ENCODE measurements around the gene KIAA0753. TPM values are rescaled to one million over a fixed set of nuclear protein-coding genes. Genes with fewer than 3 reads are reported as not detected.

Gene KIAA0753
- total RNA-seq, 1 experiment from 2014 or later, result 6.9 TPM

- intact Hi-C loops (cut with micrococcal nuclease), result no loop called here
- ATAC-seq (no peak), DNase-seq (no peak)
- H3F3A ChIP-seq (ENCODE audit: low read length, unreplicated experiment), result no peaks in the 10 kb centered on the region
- no peaks in the 10 kb centered on the region for H3K9me3 ChIP-seq (ENCODE audit: low read length)
- no peaks in the 10 kb centered on the region for H4K20me1 ChIP-seq (ENCODE audit: low read length)
- H3K4me2 ChIP-seq (ENCODE audit: low read length), result no peak overlapping the region
- no peak overlapping the region for H3K9ac ChIP-seq (ENCODE audit: low read length)
- TF ChIP-seq EZH2phosphoT487 (IDR thresholded peaks at IDR 0.05; ENCODE audit: borderline replicate concordance, low read length), result no peak
- no peak for TF ChIP-seq EZH2 (IDR thresholded peaks at IDR 0.05; ENCODE audit: low read length, unreplicated experiment)
- no peak for TF ChIP-seq CTCF (conservative IDR thresholded peaks at IDR 0.05; ENCODE audit: low read depth, low read length)
- H3K79me2 ChIP-seq (ENCODE audit: low read length), result no peaks in the 10 kb centered on the region
- H3K36me3 ChIP-seq (ENCODE audit: low read depth, low read length), result peaks cover 13% of the 10 kb centered on the region; the same call in 1 of the 2 replicates
- ChIA-PET POLR2A (ENCODE audit: unreplicated experiment) (no interaction called here), CTCF (no interaction called here)
- no TSS peak for BruUV-seq (replicated peaks)
- H2AFZ ChIP-seq (ENCODE audit: low read length), result no peak overlapping the region
- H3K27me3 ChIP-seq (ENCODE audit: low read length), result no peaks in the 10 kb centered on the region
- H3K4me1 ChIP-seq (ENCODE audit: insufficient read depth, low read length), result peaks cover 20% of the 10 kb centered on the region
- no peak overlapping the region for H3K27ac ChIP-seq (ENCODE audit: low read length)
- H3K4me3 ChIP-seq (ENCODE audit: low read length), result no peak overlapping the region
- H3K9me2 ChIP-seq (replicated peaks; ENCODE audit: low read length), result no peaks in the 10 kb centered on the region
Observed at GRCh38 chr17:6588165-6588564, 52.3 kb downstream of the KIAA0753 start.

- no TSS peak for BruUV-seq (replicated peaks)
- ChIA-PET POLR2A (ENCODE audit: unreplicated experiment) (no interaction called here), CTCF (no interaction called here)
- Histone ChIP-seq H3K27ac (ENCODE audit: low read length) (no peak overlapping the region), H3K9ac (ENCODE audit: low read length) (no peak overlapping the region), H3F3A (ENCODE audit: low read length, unreplicated experiment) (no peaks in the 10 kb centered on the region), H3K4me2 (ENCODE audit: low read length) (no peak overlapping the region), H3K79me2 (ENCODE audit: low read length) (no peaks in the 10 kb centered on the region), H3K9me2 (replicated peaks; ENCODE audit: low read length) (no peaks in the 10 kb centered on the region), H3K4me1 (ENCODE audit: insufficient read depth, low read length) (peaks cover 15% of the 10 kb centered on the region), H4K20me1 (ENCODE audit: low read length) (no peaks in the 10 kb centered on the region), H3K4me3 (ENCODE audit: low read length) (no peak overlapping the region), H3K27me3 (ENCODE audit: low read length) (no peaks in the 10 kb centered on the region), H3K36me3 (ENCODE audit: low read depth, low read length) (peaks cover 16% of the 10 kb centered on the region; the same call in 1 of the 2 replicates), H3K9me3 (ENCODE audit: low read length) (no peaks in the 10 kb centered on the region), H2AFZ (ENCODE audit: low read length) (no peak overlapping the region)
- TF ChIP-seq EZH2 (IDR thresholded peaks at IDR 0.05; ENCODE audit: low read length, unreplicated experiment) (no peak), EZH2phosphoT487 (IDR thresholded peaks at IDR 0.05; ENCODE audit: borderline replicate concordance, low read length) (no peak), CTCF (conservative IDR thresholded peaks at IDR 0.05; ENCODE audit: low read depth, low read length) (no peak)
- ATAC-seq (no peak), DNase-seq (no peak)
- intact Hi-C loops (cut with micrococcal nuclease), result no loop called here
Observed at GRCh38 chr17:6587310-6587709, 53.2 kb downstream of the KIAA0753 start.

GRCh38 chr17:6583411-6583810 lies 57.1 kb downstream of the KIAA0753 start:
- no peak overlapping the region for H2AFZ ChIP-seq (ENCODE audit: low read length)
- H4K20me1 ChIP-seq (ENCODE audit: low read length), result no peaks in the 10 kb centered on the region

More at GRCh38 chr17:6583411-6583810, 57.1 kb downstream of the KIAA0753 start:
- Histone ChIP-seq H3K9me2 (replicated peaks; ENCODE audit: low read length) (no peaks in the 10 kb centered on the region), H3K9me3 (ENCODE audit: low read length) (no peaks in the 10 kb centered on the region), H3K4me1 (ENCODE audit: insufficient read depth, low read length) (no peaks in the 10 kb centered on the region), H3F3A (ENCODE audit: low read length, unreplicated experiment) (no peaks in the 10 kb centered on the region), H3K27ac (ENCODE audit: low read length) (no peak overlapping the region), H3K27me3 (ENCODE audit: low read length) (no peaks in the 10 kb centered on the region), H3K4me3 (ENCODE audit: low read length) (no peak overlapping the region), H3K4me2 (ENCODE audit: low read length) (no peak overlapping the region), H3K36me3 (ENCODE audit: low read depth, low read length) (peaks cover 13% of the 10 kb centered on the region; the same call in 1 of the 2 replicates), H3K79me2 (ENCODE audit: low read length) (no peaks in the 10 kb centered on the region), H3K9ac (ENCODE audit: low read length) (no peak overlapping the region)
- intact Hi-C loops (cut with micrococcal nuclease), result no loop called here
- no peak for DNase-seq
- no TSS peak for BruUV-seq (replicated peaks)
- no peak for ATAC-seq
- ChIA-PET CTCF (no interaction called here), POLR2A (ENCODE audit: unreplicated experiment) (no interaction called here)
- no peak for TF ChIP-seq EZH2 (IDR thresholded peaks at IDR 0.05; ENCODE audit: low read length, unreplicated experiment)
- TF ChIP-seq CTCF (conservative IDR thresholded peaks at IDR 0.05; ENCODE audit: low read depth, low read length), result no peak
- TF ChIP-seq EZH2phosphoT487 (IDR thresholded peaks at IDR 0.05; ENCODE audit: borderline replicate concordance, low read length), result no peak
